H1 (cell line): ENCODE measurements around the gene INPP5E. TPM values are rescaled to one million over a fixed set of nuclear protein-coding genes. Genes with fewer than 3 reads are reported as not detected.

Experiments used
- CTCF ChIA-PET: fragments of 300-600 bp; sonication (Branson Sonifier 250); formaldehyde crosslinking; loops from one replicate; lab custom pipeline; 2021; ENCODE audit not compliant: partially characterized antibody; lab: Charles Lee
- POLR2A ChIA-PET: fragments of 300-600 bp; sonication (Branson Sonifier 250); formaldehyde crosslinking; loops from one replicate; lab custom pipeline; 2021; ENCODE audit warnings: inconsistent platforms; ENCODE audit not compliant: partially characterized antibody; lab: Charles Lee
- DNase-seq, 2 experiments: peaks; one replicate each; pipeline versions ENCODE4 v3.0.0 to v3.0.0-alpha.2; 2010 to 2022; ENCODE audit warnings: low spot score in 2 of 2, low read depth in 1 of 2, mixed read lengths in 1 of 2
- FAIRE-seq: peaks from 2 replicates; lab custom pipeline; 2011; peaks lifted over from hg19 to GRCh38; lab: Jason Lieb, UNC
- H2AFZ ChIP-seq: 2 replicates; pipeline ENCODE4 v1.8.1; 2012; ENCODE audit warnings: low read length, inconsistent platforms
- H2AK5ac ChIP-seq: 2 replicates; pipeline ENCODE4 v1.6.1; 2013; ENCODE audit warnings: low read depth, low read length
- H2BK120ac ChIP-seq: replicated peaks from 2 replicates; pipeline ENCODE3; 2013; ENCODE audit warnings: low read depth, low read length, inconsistent platforms
- H2BK12ac ChIP-seq: 2 replicates; pipeline ENCODE4 v1.6.1; 2013; ENCODE audit warnings: low read depth, low read length
- H2BK15ac ChIP-seq: 2 replicates; pipeline ENCODE4 v1.6.1; 2013; ENCODE audit warnings: low read length
- H2BK20ac ChIP-seq: 2 replicates; pipeline ENCODE4 v1.6.1; 2013; ENCODE audit warnings: low read length
- H2BK5ac ChIP-seq: 2 replicates; pipeline ENCODE4 v1.6.1; 2013; ENCODE audit warnings: low read depth, low read length
- H3K14ac ChIP-seq: 2 replicates; pipeline ENCODE4 v1.6.1; 2013; ENCODE audit warnings: inconsistent platforms; ENCODE audit not compliant: insufficient read length
- H3K18ac ChIP-seq: 2 replicates; pipeline ENCODE4 v1.6.1; 2013; ENCODE audit warnings: low read length; ENCODE audit errors: extremely low read depth
- H3K23ac ChIP-seq: 2 replicates; pipeline ENCODE4 v1.6.1; 2013; ENCODE audit warnings: inconsistent platforms; ENCODE audit not compliant: insufficient read length
- H3K23me2 ChIP-seq: 2 replicates; pipeline ENCODE4 v1.6.1; 2013; ENCODE audit warnings: low read depth, low read length
- H3K27ac ChIP-seq: 2 replicates; pipeline ENCODE4 v1.6.1; 2011; ENCODE audit warnings: low read depth, low read length, inconsistent platforms
- H3K27me3 ChIP-seq, 4 experiments: replicated peaks in 1 of 4; 1 replicate in 1 of 4; 2 replicates in 3 of 4; pipeline versions ENCODE4 v1.6.1 to v1.8.1; 2011 to 2013; ENCODE audit warnings: low read length in 3 of 4, mild to moderate bottlenecking in 3 of 4, inconsistent platforms in 2 of 4, mixed read lengths in 2 of 4, moderate library complexity in 1 of 4; ENCODE audit not compliant: control insufficient read depth in 3 of 4, insufficient read depth in 3 of 4; ENCODE audit errors: extremely low read depth in 1 of 4
- H3K36me3 ChIP-seq, 4 experiments: 2 replicates each; pipeline versions ENCODE4 v1.6.1 to v1.8.1; 2011 to 2013; ENCODE audit warnings: mild to moderate bottlenecking in 4 of 4, low read length in 3 of 4, moderate library complexity in 2 of 4, control low read depth in 1 of 4, inconsistent platforms in 1 of 4; ENCODE audit not compliant: insufficient read depth in 4 of 4, control insufficient read depth in 2 of 4
- H3K4ac ChIP-seq: replicated peaks from 2 replicates; pipeline ENCODE3; 2013; ENCODE audit warnings: low read length, low read depth, mixed read lengths, inconsistent platforms; ENCODE audit not compliant: insufficient read length
- H3K4me1 ChIP-seq, 4 experiments: replicated peaks in 1 of 4; 1 replicate in 1 of 4; 2 replicates in 3 of 4; pipeline versions ENCODE4 v1.6.1 to v1.8.1; 2011 to 2013; ENCODE audit warnings: low read length in 3 of 4, inconsistent platforms in 2 of 4, mixed read lengths in 1 of 4; ENCODE audit not compliant: insufficient read depth in 4 of 4, control insufficient read depth in 3 of 4
- H3K4me2 ChIP-seq, 2 experiments: 2 replicates each; pipeline versions ENCODE4 v1.6.1 to v1.8.1; 2011 to 2013; ENCODE audit warnings: low read depth in 2 of 2, low read length in 2 of 2, control low read depth in 1 of 2, inconsistent platforms in 1 of 2, mild to moderate bottlenecking in 1 of 2; ENCODE audit not compliant: insufficient read depth in 1 of 2
- H3K4me3 ChIP-seq, 4 experiments: fragments of 200-600, 300-600 bp in 1 of 4; sonication (generic), shearing (Covaris generic), sonication (Bioruptor Twin) in 1 of 4; 2 replicates each; pipeline versions ENCODE4 v1.5.1 to v1.8.1; 2011 to 2016; ENCODE audit warnings: low read length in 4 of 4, low read depth in 3 of 4, control low read depth in 2 of 4, inconsistent platforms in 2 of 4, mild to moderate bottlenecking in 2 of 4, mixed read lengths in 1 of 4, moderate library complexity in 1 of 4; ENCODE audit not compliant: insufficient read depth in 2 of 4; ENCODE audit errors: extremely low read depth in 1 of 4
- H3K56ac ChIP-seq: replicated peaks from 2 replicates; pipeline ENCODE3; 2013; ENCODE audit warnings: low read depth, mild to moderate bottlenecking, mixed read lengths, low read length, inconsistent platforms; ENCODE audit not compliant: insufficient read length
- H3K79me1 ChIP-seq: 2 replicates; pipeline ENCODE4 v1.6.1; 2013; ENCODE audit warnings: low read depth, low read length, control low read depth
- H3K79me2 ChIP-seq, 2 experiments: 2 replicates each; pipeline versions ENCODE4 v1.6.1 to v1.8.1; 2012 to 2013; ENCODE audit warnings: low read length in 2 of 2, mild to moderate bottlenecking in 2 of 2, inconsistent platforms in 1 of 2; ENCODE audit not compliant: insufficient read depth in 2 of 2, control insufficient read depth in 1 of 2
- H3K9ac ChIP-seq, 4 experiments: replicated peaks in 1 of 4; 1 replicate in 1 of 4; 2 replicates in 3 of 4; pipeline versions ENCODE4 v1.6.1 to v1.8.1; 2011 to 2013; ENCODE audit warnings: low read depth in 3 of 4, low read length in 3 of 4, control low read depth in 2 of 4, mild to moderate bottlenecking in 2 of 4, moderate library complexity in 2 of 4, inconsistent platforms in 1 of 4; ENCODE audit errors: extremely low read depth in 1 of 4
- H3K9me3 ChIP-seq, 2 experiments: 2 replicates each; pipeline versions ENCODE4 v1.6.1 to v1.8.1; 2012 to 2013; ENCODE audit warnings: mild to moderate bottlenecking in 2 of 2, moderate library complexity in 2 of 2, control low read depth in 1 of 2, inconsistent platforms in 1 of 2, low read depth in 1 of 2, low read length in 1 of 2, mixed read lengths in 1 of 2; ENCODE audit not compliant: insufficient read depth in 2 of 2
- H4K20me1 ChIP-seq, 2 experiments: replicated peaks in 1 of 2; 2 replicates each; pipeline versions ENCODE3 to v1.8.1; 2011 to 2013; ENCODE audit warnings: inconsistent platforms in 2 of 2, low read length in 2 of 2, mild to moderate bottlenecking in 1 of 2; ENCODE audit not compliant: insufficient read depth in 2 of 2, control insufficient read depth in 1 of 2
- H4K5ac ChIP-seq: 2 replicates; pipeline ENCODE4 v1.6.1; 2013; ENCODE audit warnings: low read length, low read depth, mixed read lengths, inconsistent platforms; ENCODE audit not compliant: insufficient read length
- H4K8ac ChIP-seq: 2 replicates; pipeline ENCODE4 v1.8.0; 2013; ENCODE audit warnings: mild to moderate bottlenecking, moderate library complexity, low read length, inconsistent platforms; ENCODE audit not compliant: insufficient read depth; ENCODE audit errors: extremely low read depth
- H4K91ac ChIP-seq: replicated peaks from 2 replicates; pipeline ENCODE3; 2013; ENCODE audit warnings: low read length, mixed read lengths, inconsistent platforms; ENCODE audit not compliant: insufficient read length
- CBX8 ChIP-seq: fragments of 300-800, 300-1000 bp; sonication (generic); IDR thresholded peaks from 2 replicates; pipeline ENCODE4 v1.7.1; 2016; ENCODE audit warnings: low read depth, low read length, borderline replicate concordance
- CHD2 ChIP-seq: IDR thresholded peaks from 2 replicates; pipeline ENCODE4 v1.6.1; 2012; ENCODE audit warnings: low read length, improper control_type of control experiment
- WGBS, 2 experiments: shearing (Covaris generic) in 1 of 2; methylation state at CpG; one replicate each; pipeline versions ENCODE4 v1.1.6 to v1.1.7; 2013 to 2015; ENCODE audit warnings: low lambda C conversion rate in 2 of 2, mixed read lengths in 2 of 2, inconsistent platforms in 1 of 2, low coverage in 1 of 2, missing lambda C conversion rate in 1 of 2; ENCODE audit not compliant: insufficient replicate concordance in 2 of 2, insufficient coverage in 1 of 2, insufficient read length in 1 of 2; ENCODE audit errors: extremely low coverage in 1 of 2, missing lambda C conversion rate in 1 of 2; 5-methylcytosine and 5-hydroxymethylcytosine counted together
- polyA plus RNA-seq, 7 experiments: library from polyadenylated mRNA; depleted of rRNA in 3 of 7; stranded (reverse) in 5 of 7; unstranded in 2 of 7; fragments of >200 nt in 5 of 7; fragments of 200-250 nt in 2 of 7; gene quantifications; 1 replicate in 5 of 7; 2 replicates in 1 of 7; 4 replicates in 1 of 7; pipeline versions ENCODE4 v1.2.1 to v1.2.3, GENCODE V29; 2011 to 2013; ENCODE audit warnings: missing spikeins in 2 of 7, mixed read lengths in 2 of 7
- total RNA-seq: library from RNA; stranded (reverse); fragmentation: NEBNext Ultra II Directional; extraction: Animal tissue kit (Norgen Biotek cat#: 25700); gene quantifications from 2 replicates; pipeline ENCODE4 v1.2.1, GENCODE V29; 2021

The INPP5E gene
- total and polyA plus RNA-seq, 2 of the 8 experiments (the other 6 are each of a cell fraction or from before 2014, with no cell fraction given) = 8.7 to 11.3 TPM

- H2AFZ ChIP-seq = no peak overlapping the region
- no peaks in the 10 kb centered on the region for H3K4me1 ChIP-seq
- no peak for DNase-seq
- H4K8ac ChIP-seq = peak overlapping the region; percentile 51; the same call in 1 of the 2 replicates
- H4K5ac ChIP-seq = no peak overlapping the region
- peaks cover 5 to 8% of the 10 kb centered on the region in 2 experiments for H4K20me1 ChIP-seq
- H2BK20ac ChIP-seq = no peak overlapping the region
- H3K4me2 ChIP-seq = no peak overlapping the region
- WGBS, 2 experiments = 91% methylated on average over 23 of the region's 29 CpGs; no CpG with 5 or more reads in 1 of the 2 experiments
- H3K9ac ChIP-seq = no peak overlapping the region
- no peaks in the 10 kb centered on the region for H3K9me3 ChIP-seq
- no peak overlapping the region for H3K23ac ChIP-seq
- peaks cover 2% of the 10 kb centered on the region; the same call in 1 of the 2 replicates for H3K79me1 ChIP-seq
- H3K79me2 ChIP-seq = peaks cover 0 to 3% of the 10 kb centered on the region in 2 experiments; a peak in 1 of 4 replicates
- no peaks in the 10 kb centered on the region for H3K23me2 ChIP-seq
- no peak overlapping the region for H2AK5ac ChIP-seq
- CTCF ChIA-PET = interaction anchor here (0.6 to 2.0 kb wide), 6 partner anchors 9 to 854 kb away, joined by 3 to 6 read pairs (median 3); partner anchors contain the start of gene INPP5E
- no peak overlapping the region for H2BK5ac ChIP-seq
- H3K56ac ChIP-seq = no peak overlapping the region
- no peak overlapping the region for H2BK12ac ChIP-seq
- no peak for FAIRE-seq
- no peak overlapping the region for H3K18ac ChIP-seq
- no peak overlapping the region for H3K4ac ChIP-seq
- no peak overlapping the region for H3K14ac ChIP-seq
- H4K91ac ChIP-seq = no peak overlapping the region
- H3K4me3 ChIP-seq = no peak overlapping the region
- H2BK15ac ChIP-seq = no peak overlapping the region
- peaks cover 0 to 11% (median 2%) of the 10 kb centered on the region in 4 experiments; a peak in 2 of 8 replicates for H3K36me3 ChIP-seq
- no peak overlapping the region for H2BK120ac ChIP-seq
- H3K27ac ChIP-seq = no peak overlapping the region
- POLR2A ChIA-PET = interaction anchor here (1.0 to 2.1 kb wide), 5 partner anchors 8 to 53 kb away, joined by 3 to 10 read pairs (median 3); no protein-coding TSS in a partner anchor
- no peaks in the 10 kb centered on the region for H3K27me3 ChIP-seq
- TF ChIP-seq CBX8 (no peak), CHD2 (no peak)
Measured at GRCh38 chr9:136430588-136431234, 8.9 kb downstream of the INPP5E start.
